Naive B cell (primary cell): Measurements from ENCODE around the gene CDH6. TPM values are rescaled to one million over a fixed set of nuclear protein-coding genes. Genes with fewer than 3 reads are reported as not detected.

Experiments used
- ATAC-seq, 2 donors: fragments of 150-1000 bp; cut with Tn5 transposase; 2 replicates each; pipeline ENCODE4 v1.10.0; 2021; ENCODE audit warnings: low read depth in 2 of 2, mild to moderate bottlenecking in 2 of 2, moderate library complexity in 2 of 2
- DNase-seq: peaks from one replicate; pipeline ENCODE4 v3.0.0; 2022
- H3K27ac Mint-ChIP-seq, 6 donors: one replicate each; pipeline ENCODE4 v1.8.0; 2020 to 2022; ENCODE audit warnings: mild to moderate bottlenecking in 6 of 6, mixed read lengths in 6 of 6, moderate library complexity in 5 of 6, inconsistent platforms in 2 of 6
- H3K27me3 Mint-ChIP-seq, 3 donors: one replicate each; pipeline ENCODE4 v1.8.0; 2021 to 2022; ENCODE audit warnings: mixed read lengths in 3 of 3, mild to moderate bottlenecking in 1 of 3
- H3K36me3 Mint-ChIP-seq, 2 donors: one replicate each; pipeline ENCODE4 v1.8.0; 2020 to 2022; ENCODE audit warnings: mixed read lengths in 2 of 2, inconsistent platforms in 1 of 2, mild to moderate bottlenecking in 1 of 2
- H3K4me1 Mint-ChIP-seq, 3 donors: one replicate each; pipeline ENCODE4 v1.8.0; 2020 to 2022; ENCODE audit warnings: mixed read lengths in 3 of 3, inconsistent platforms in 1 of 3, mild to moderate bottlenecking in 1 of 3, moderate library complexity in 1 of 3
- H3K4me3 Mint-ChIP-seq, 8 donors: one replicate each; pipeline ENCODE4 v1.8.0; 2020 to 2022; ENCODE audit warnings: mild to moderate bottlenecking in 8 of 8, mixed read lengths in 8 of 8, moderate library complexity in 8 of 8, inconsistent platforms in 2 of 8
- H3K9me3 Mint-ChIP-seq, 7 donors: one replicate each; pipeline ENCODE4 v1.8.0; 2020 to 2022; ENCODE audit warnings: mixed read lengths in 7 of 7, mild to moderate bottlenecking in 5 of 7, inconsistent platforms in 2 of 7, moderate library complexity in 1 of 7
- polyA plus RNA-seq, 6 donors: library from polyadenylated mRNA; unstranded; fragments of 300-500 nt; fragmentation: Illumina TruSeq; gene quantifications; one replicate each; pipeline ENCODE4 v1.2.3, GENCODE V29; 2021; ENCODE audit warnings: low read depth in 6 of 6

CDH6 gene
- polyA plus RNA-seq, 6 donors from 2014 or later: not detected

DNA sequence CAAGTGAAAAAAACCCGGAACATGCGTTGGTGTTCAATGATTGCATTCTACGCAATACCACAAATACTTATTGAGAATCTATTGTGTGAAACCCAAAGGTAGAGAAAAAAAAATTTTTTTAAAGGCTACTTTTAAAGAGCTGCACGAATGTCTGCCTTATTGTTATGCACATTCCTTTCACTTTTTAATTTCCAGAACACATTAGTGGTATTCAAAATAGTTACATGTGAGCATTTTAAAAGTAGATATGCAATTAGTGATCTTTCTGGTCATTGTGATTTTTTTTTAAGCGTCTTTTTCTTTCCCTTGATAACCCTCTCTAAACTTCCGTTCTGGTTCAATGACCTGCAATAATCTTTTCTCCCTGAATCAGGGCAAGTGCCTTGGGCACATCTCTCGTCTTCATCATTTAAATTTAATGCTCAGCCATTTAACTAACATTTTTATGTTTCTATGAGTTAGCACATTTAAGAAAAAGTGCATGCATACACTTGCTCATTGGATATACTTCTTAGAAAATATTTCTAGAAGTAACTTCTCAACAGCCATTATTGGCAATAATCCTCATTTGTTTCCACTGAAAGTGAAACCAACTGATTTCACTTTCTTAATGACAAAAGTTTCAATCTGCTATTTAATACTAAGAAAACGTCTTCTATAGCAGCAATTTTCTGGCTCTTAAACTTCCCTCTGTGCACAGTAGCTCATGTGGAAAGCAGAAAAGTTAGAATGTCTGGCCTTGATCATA is 80.3 kb downstream of the CDH6 start:
- no peak overlapping the region for H3K27ac Mint-ChIP-seq
- peaks cover 0 to 3% (median 0%) of the 10 kb centered on the region in 7 donors for H3K9me3 Mint-ChIP-seq
- no peak overlapping the region for H3K4me3 Mint-ChIP-seq
- peaks cover 0 to 5% (median 0%) of the 10 kb centered on the region in 3 donors for H3K27me3 Mint-ChIP-seq
- H3K4me1 Mint-ChIP-seq: no peaks in the 10 kb centered on the region
- ATAC-seq: no peak
- DNase-seq: no peak
- no peaks in the 10 kb centered on the region for H3K36me3 Mint-ChIP-seq

DNA sequence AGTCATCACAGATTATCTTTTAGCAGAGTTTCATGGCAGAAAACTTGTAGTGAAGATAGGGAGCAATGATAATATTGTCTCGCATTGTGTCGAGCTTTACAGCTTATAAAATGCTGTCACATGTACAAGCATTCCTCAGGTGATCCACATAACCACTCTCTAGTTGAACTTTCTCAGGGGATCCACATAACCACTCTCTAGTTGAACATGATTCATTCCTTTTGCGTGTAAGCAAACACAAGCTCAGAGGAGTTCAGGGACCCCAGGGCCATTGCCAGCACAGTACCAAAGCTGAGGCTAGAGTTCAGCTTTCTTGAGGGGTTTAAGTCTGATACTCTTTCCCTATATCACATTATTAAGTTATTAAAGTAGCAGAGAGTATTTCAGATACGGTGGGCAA is 86.7 kb downstream of the CDH6 start:
- no peaks in the 10 kb centered on the region for H3K36me3 Mint-ChIP-seq
- no peaks in the 10 kb centered on the region for H3K27me3 Mint-ChIP-seq
- no peaks in the 10 kb centered on the region for H3K4me1 Mint-ChIP-seq
- H3K27ac Mint-ChIP-seq: no peak overlapping the region
- ATAC-seq (no peak), DNase-seq (no peak)
- peaks cover 0 to 5% (median 0%) of the 10 kb centered on the region in 7 donors for H3K9me3 Mint-ChIP-seq
- H3K4me3 Mint-ChIP-seq: no peak overlapping the region

DNA sequence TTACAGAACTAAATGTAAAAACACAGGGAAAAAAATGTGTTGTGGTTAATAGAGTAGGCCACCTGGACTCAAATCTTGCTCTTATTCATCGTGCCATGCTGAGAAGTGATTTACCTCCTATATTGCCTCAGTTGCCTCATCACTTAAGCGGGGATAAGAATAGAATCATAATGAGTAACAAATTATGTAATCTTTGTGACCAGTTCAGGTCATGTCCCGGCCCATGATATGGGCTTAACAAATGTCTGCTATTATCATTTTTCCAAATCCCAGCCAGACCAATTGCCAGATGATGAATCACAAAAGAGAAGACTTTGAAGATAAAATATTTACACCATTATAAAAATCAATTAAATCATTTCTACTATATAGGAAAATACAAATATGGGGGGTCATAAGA is 89.8 kb downstream of the CDH6 start:
- Mint-ChIP-seq H3K9me3 (peaks cover 0 to 9% (median 0%) of the 10 kb centered on the region in 7 donors), H3K27me3 (no peaks in the 10 kb centered on the region), H3K36me3 (no peaks in the 10 kb centered on the region), H3K4me1 (no peaks in the 10 kb centered on the region), H3K4me3 (no peak overlapping the region), H3K27ac (no peak overlapping the region)
- DNase-seq: no peak
- no peak for ATAC-seq

- DNase-seq (no peak), ATAC-seq (no peak)
- Mint-ChIP-seq H3K27me3 (no peaks in the 10 kb centered on the region), H3K36me3 (no peaks in the 10 kb centered on the region), H3K27ac (no peak overlapping the region), H3K4me1 (no peaks in the 10 kb centered on the region), H3K4me3 (no peak overlapping the region), H3K9me3 (peaks cover 0 to 9% (median 0%) of the 10 kb centered on the region in 7 donors)
These were observed 91.5 kb downstream of the CDH6 start for GRCh38 chr5:31285025-31285424.

GRCh38 chr5:31287985-31288384 is 94.5 kb downstream of the CDH6 start:
- no peak for ATAC-seq
- H3K27me3 Mint-ChIP-seq: no peaks in the 10 kb centered on the region
- H3K4me3 Mint-ChIP-seq: no peak overlapping the region
- H3K4me1 Mint-ChIP-seq: no peaks in the 10 kb centered on the region
- peaks cover 0 to 9% (median 0%) of the 10 kb centered on the region in 7 donors for H3K9me3 Mint-ChIP-seq
- no peak overlapping the region for H3K27ac Mint-ChIP-seq
- DNase-seq: no peak
- no peaks in the 10 kb centered on the region for H3K36me3 Mint-ChIP-seq

DNA sequence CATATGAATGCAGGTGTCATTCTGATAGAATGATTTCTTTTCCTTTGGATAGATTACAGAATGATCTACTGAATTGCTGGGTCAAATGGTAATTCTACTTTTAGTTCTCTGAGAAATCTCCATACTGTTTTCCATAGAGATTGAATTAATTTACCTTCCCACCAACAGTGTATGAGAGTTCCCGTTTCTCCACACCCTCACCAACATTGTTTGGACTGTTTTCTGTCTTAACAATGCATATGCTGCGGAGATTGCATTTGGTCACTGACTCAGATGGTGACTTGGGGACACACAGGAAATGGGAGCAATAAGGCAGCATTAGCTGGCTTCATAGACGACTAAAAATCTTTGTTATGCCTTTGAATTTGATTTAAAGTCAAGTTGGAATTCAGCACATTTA is 95.9 kb downstream of the CDH6 start:
- no peaks in the 10 kb centered on the region for H3K36me3 Mint-ChIP-seq
- no peaks in the 10 kb centered on the region for H3K4me1 Mint-ChIP-seq
- ATAC-seq: no peak
- DNase-seq: no peak
- no peak overlapping the region for H3K27ac Mint-ChIP-seq
- H3K4me3 Mint-ChIP-seq: no peak overlapping the region
- peaks cover 0 to 9% (median 0%) of the 10 kb centered on the region in 7 donors for H3K9me3 Mint-ChIP-seq
- peaks cover 0 to 5% (median 0%) of the 10 kb centered on the region in 3 donors for H3K27me3 Mint-ChIP-seq

GRCh38 chr5:31291323-31291854 is 97.9 kb downstream of the CDH6 start:
- Mint-ChIP-seq H3K9me3 (peaks cover 0 to 6% (median 0%) of the 10 kb centered on the region in 7 donors), H3K27ac (no peak overlapping the region)

DNA sequence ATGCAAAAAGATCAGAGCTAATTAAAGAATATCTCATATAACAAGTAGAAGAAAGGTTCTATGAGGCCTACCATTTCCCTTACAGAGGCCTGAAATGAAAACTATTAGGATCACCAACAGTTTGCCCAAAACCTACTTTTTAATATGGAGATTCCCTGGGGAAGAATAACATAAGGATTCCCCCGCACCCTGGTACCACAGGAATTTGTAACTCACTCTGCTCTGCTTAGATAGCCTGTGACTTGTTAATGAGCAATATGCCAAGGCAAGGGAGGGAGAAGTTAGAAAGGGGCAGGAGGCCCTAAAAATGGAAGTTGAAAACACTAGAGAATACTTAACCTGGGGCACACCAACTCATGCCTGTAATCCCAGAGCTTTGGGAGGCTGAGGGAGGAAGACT is 107.0 kb downstream of the CDH6 start:
- Mint-ChIP-seq H3K9me3 (peaks cover 0 to 8% (median 4%) of the 10 kb centered on the region in 7 donors), H3K27ac (peak overlapping the region in 1 of 6 donors; percentile 36), H3K4me3 (no peak overlapping the region), H3K27me3 (no peaks in the 10 kb centered on the region), H3K36me3 (no peaks in the 10 kb centered on the region), H3K4me1 (no peaks in the 10 kb centered on the region)
- DNase-seq (no peak), ATAC-seq (no peak)

More at GRCh38 chr5:31291323-31291854, 97.9 kb downstream of the CDH6 start:
- Mint-ChIP-seq H3K4me1 (no peaks in the 10 kb centered on the region), H3K36me3 (no peaks in the 10 kb centered on the region), H3K4me3 (no peak overlapping the region), H3K27me3 (peaks cover 0 to 5% (median 0%) of the 10 kb centered on the region in 3 donors)
- ATAC-seq (no peak), DNase-seq (no peak)

GRCh38 chr5:31301833-31302232 is 108.3 kb downstream of the CDH6 start:
- Mint-ChIP-seq H3K27ac (no peak overlapping the region), H3K36me3 (no peaks in the 10 kb centered on the region), H3K4me1 (no peaks in the 10 kb centered on the region), H3K27me3 (no peaks in the 10 kb centered on the region), H3K4me3 (no peak overlapping the region), H3K9me3 (peaks cover 0 to 11% (median 4%) of the 10 kb centered on the region in 7 donors)
- DNase-seq: no peak
- ATAC-seq: no peak

DNA sequence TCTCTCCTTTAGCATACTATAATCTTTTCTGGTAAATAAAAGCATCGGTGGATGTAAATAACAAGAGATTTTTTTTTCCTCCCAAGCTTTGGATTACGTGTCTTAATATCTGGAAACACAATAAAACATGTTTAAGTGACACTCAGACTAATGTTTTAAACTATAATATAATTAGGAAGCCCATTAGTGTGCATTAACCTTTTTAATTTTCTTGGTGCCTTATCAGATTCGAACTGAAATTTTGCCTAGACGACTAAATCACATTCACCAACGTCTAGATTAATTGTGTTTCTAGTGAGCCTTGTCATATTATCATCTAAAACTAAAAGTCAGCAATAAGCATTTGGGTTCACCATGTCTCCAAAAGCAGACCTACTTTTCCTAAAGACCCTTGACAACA is 110.2 kb downstream of the CDH6 start:
- no peak for DNase-seq
- peaks cover 0 to 12% (median 4%) of the 10 kb centered on the region in 7 donors for H3K9me3 Mint-ChIP-seq
- H3K27me3 Mint-ChIP-seq: no peaks in the 10 kb centered on the region
- no peak for ATAC-seq
- H3K36me3 Mint-ChIP-seq: no peaks in the 10 kb centered on the region
- H3K4me3 Mint-ChIP-seq: no peak overlapping the region
- H3K27ac Mint-ChIP-seq: no peak overlapping the region
- no peaks in the 10 kb centered on the region for H3K4me1 Mint-ChIP-seq

- Mint-ChIP-seq H3K4me3 (no peak overlapping the region), H3K9me3 (no peaks in the 10 kb centered on the region), H3K36me3 (no peaks in the 10 kb centered on the region), H3K27ac (no peak overlapping the region), H3K27me3 (peaks cover 0 to 3% (median 0%) of the 10 kb centered on the region in 3 donors), H3K4me1 (no peaks in the 10 kb centered on the region)
- DNase-seq: no peak
- no peak for ATAC-seq
These were observed 124.2 kb downstream of the CDH6 start for GRCh38 chr5:31317665-31318064.

- ATAC-seq (no peak), DNase-seq (no peak)
- H3K9me3 Mint-ChIP-seq: no peaks in the 10 kb centered on the region
- no peak overlapping the region for H3K4me3 Mint-ChIP-seq
- H3K4me1 Mint-ChIP-seq: no peaks in the 10 kb centered on the region
- H3K27ac Mint-ChIP-seq: no peak overlapping the region
- peaks cover 0 to 3% (median 0%) of the 10 kb centered on the region in 3 donors for H3K27me3 Mint-ChIP-seq
- H3K36me3 Mint-ChIP-seq: no peaks in the 10 kb centered on the region
These were observed 125.8 kb downstream of the CDH6 start for GRCh38 chr5:31319335-31319734.

DNA sequence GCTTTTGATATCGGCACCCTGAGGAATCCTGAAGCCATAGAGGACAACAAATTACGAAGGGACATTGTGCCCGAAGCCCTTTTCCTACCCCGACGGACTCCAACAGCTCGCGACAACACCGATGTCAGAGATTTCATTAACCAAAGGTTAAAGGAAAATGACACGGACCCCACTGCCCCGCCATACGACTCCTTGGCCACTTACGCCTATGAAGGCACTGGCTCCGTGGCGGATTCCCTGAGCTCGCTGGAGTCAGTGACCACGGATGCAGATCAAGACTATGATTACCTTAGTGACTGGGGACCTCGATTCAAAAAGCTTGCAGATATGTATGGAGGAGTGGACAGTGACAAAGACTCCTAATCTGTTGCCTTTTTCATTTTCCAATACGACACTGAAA is 129.5 kb downstream of the CDH6 start:
- H3K4me3 Mint-ChIP-seq: no peak overlapping the region
- no peaks in the 10 kb centered on the region for H3K9me3 Mint-ChIP-seq
- H3K4me1 Mint-ChIP-seq: no peaks in the 10 kb centered on the region
- no peak for DNase-seq
- H3K27ac Mint-ChIP-seq: no peak overlapping the region
- no peak for ATAC-seq
- H3K27me3 Mint-ChIP-seq: peaks cover 0 to 1% (median 0%) of the 10 kb centered on the region in 3 donors
- H3K36me3 Mint-ChIP-seq: no peaks in the 10 kb centered on the region

DNA sequence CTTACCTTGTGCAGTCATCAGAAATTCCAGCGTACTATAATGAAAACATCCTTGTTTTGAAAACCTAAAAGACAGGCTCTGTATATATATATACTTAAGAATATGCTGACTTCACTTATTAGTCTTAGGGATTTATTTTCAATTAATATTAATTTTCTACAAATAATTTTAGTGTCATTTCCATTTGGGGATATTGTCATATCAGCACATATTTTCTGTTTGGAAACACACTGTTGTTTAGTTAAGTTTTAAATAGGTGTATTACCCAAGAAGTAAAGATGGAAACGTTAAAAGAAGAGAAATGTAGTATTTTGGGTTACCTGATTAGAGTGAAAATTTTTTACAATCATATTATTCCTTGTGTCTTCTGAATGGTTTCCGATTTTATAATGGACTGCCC is 131.4 kb downstream of the CDH6 start:
- H3K9me3 Mint-ChIP-seq: no peaks in the 10 kb centered on the region
- no peak overlapping the region for H3K27ac Mint-ChIP-seq
- H3K36me3 Mint-ChIP-seq: no peaks in the 10 kb centered on the region
- no peak for DNase-seq
- no peaks in the 10 kb centered on the region for H3K27me3 Mint-ChIP-seq
- no peak overlapping the region for H3K4me3 Mint-ChIP-seq
- H3K4me1 Mint-ChIP-seq: no peaks in the 10 kb centered on the region
- no peak for ATAC-seq
